ENCODE results near the gene WDR90.

DNA sequence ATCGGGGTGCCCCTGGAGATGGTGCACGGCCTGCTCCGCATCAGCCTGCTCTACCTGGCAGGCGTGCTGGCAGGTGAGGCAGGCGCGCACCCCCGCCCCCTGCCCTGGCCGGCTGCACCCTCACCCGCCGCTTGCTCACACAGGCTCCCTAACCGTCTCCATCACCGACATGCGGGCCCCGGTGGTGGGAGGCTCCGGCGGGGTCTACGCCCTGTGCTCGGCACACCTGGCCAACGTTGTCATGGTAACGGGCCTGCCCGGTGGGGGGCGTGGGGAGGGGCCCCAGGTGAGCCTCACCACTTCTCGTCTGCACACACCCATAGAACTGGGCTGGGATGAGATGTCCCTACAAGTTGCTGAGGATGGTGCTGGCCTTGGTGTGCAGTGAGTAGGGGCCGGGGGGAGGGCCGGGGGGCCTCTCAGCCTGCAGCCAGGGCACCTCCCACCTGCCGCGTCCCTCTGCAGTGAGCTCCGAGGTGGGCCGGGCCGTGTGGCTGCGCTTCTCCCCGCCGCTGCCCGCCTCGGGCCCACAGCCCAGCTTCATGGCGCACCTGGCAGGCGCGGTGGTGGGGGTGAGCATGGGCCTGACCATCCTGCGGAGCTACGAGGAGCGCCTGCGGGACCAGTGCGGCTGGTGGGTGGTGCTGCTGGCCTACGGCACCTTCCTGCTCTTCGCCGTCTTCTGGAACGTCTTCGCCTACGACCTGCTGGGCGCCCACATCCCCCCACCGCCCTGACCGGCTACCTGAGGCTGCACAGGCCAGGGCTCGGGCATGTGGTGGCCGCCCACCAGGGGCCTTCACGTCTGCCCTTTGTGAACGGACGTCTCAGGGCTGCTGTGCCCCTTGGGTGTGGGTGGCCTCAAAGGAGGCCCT, 28.4 kb downstream of the WDR90 start:
- no peak for TF ChIP-seq CTCF (IDR thresholded peaks at IDR 0.05)
- TF ChIP-seq POLR2A (IDR thresholded peaks at IDR 0.05; ENCODE audit: low read depth), result no peak

Measured in esophagus muscularis mucosa (tissue), 3 donors.